GM12875 (cell line): ENCODE measurements around the gene CLIC6.

Experiments
- H3K4me3 ChIP-seq: one replicate; pipeline ENCODE4 v1.5.1; 2011; ENCODE audit warnings: low read depth, low read length, control low read depth
- CTCF ChIP-seq: IDR thresholded peaks from 2 replicates; pipeline ENCODE4 v1.5.1; 2011; ENCODE audit warnings: low read depth, mild to moderate bottlenecking, control low read depth, inconsistent platforms, low read length, moderate library complexity, borderline replicate concordance; ENCODE audit not compliant: insufficient read depth

Gene CLIC6

GRCh38 chr21:34765619-34766018, 96.8 kb downstream of the CLIC6 start:
- no peak for TF ChIP-seq CTCF
- no peak overlapping the region for H3K4me3 ChIP-seq

GRCh38 chr21:34766862-34767261, 98.1 kb downstream of the CLIC6 start:
- TF ChIP-seq CTCF = no peak

More at GRCh38 chr21:34766862-34767261, 98.1 kb downstream of the CLIC6 start:
- no peak overlapping the region for H3K4me3 ChIP-seq
